Stimulated activated CD8-positive, alpha-beta memory T cell treated with anti-CD3 and anti-CD28 coated beads, Interleukin-7, amount 100 ng/mL, for 1 hour (primary cell): ENCODE data around the gene GJA9.
"Not testable (repeated sequence)": the region's sequence is repeated elsewhere in the genome, so short reads cannot be mapped to it uniquely, and the experiment has no call there.

Experiments
- DNase-seq, 2 donors: peaks; one replicate each; pipeline ENCODE4 v3.0.0-alpha.2; 2020; ENCODE audit warnings: low read depth in 2 of 2

Gene GJA9

GRCh38 chr1:38881487-38881886, at the start of gene GJA9:
GJA9 (minus strand) TSS chr1:38881587; CDS start chr1:38876098, 5,489 bp downstream.
- DNase-seq, result no peak

DNA sequence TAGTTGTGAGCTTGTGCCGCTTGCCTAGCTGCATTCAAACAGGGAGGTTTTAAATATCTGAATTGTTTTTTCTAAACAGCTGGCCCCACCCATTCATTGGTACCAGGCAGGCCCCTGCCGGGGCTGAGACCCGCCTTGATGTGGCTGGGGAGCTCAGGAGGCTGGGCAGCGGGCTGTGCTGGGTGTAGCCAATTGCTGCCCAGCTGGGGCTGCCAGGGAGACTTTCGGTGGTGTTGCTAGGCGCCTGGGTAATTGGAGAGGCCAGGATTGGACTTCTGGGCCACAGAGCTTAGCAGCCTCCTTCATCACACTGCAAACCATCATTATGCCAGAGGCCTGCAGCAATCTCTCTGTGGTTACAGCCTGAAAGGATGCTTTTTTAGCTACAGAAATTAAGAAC, 48.1 kb upstream of the GJA9 start:
- DNase-seq, result no peak

- no peak for DNase-seq
These were observed 47.7 kb upstream of the GJA9 start for GRCh38 chr1:38929054-38929453.

GRCh38 chr1:38926091-38926490, 44.7 kb upstream of the GJA9 start:
- no peak for DNase-seq

DNA sequence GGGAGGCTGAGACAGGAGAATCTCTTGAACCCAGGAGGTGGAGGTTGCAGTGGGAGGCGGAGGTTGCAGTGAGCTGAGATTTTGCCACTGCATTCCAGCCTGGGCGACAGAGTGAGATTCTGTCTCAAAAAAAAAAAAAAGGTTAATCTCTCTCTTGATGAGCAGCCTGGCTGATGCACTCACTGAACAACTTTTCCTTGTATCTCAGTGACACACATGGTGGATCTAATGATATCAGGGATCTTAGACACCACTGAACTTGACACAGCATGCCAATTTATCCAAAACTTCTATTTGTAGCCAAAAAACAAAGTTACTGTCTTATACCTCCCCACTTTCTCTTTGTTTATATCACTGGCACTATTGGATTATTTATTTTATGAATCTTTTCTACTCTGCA, 44.0 kb upstream of the GJA9 start:
- no peak for DNase-seq

DNA sequence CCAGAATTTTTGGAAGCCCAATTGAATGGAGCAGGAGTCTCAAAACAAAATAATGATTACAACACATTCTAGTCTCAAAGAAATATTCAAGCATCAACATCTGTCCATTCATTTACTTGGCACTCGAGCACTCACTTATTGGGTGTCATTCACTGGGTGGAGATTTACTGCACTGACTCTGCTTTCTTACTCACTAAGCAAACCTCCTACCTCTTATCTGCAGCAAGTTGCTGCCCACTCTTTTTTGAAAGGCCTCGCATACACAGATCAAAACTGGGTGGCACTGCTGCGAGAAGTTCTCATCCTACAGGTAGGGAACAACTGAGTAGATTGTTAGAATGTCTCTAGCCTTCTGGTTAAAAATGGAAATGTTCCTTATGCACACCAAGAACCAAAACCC, 42.2 kb upstream of the GJA9 start:
- no peak for DNase-seq

DNA sequence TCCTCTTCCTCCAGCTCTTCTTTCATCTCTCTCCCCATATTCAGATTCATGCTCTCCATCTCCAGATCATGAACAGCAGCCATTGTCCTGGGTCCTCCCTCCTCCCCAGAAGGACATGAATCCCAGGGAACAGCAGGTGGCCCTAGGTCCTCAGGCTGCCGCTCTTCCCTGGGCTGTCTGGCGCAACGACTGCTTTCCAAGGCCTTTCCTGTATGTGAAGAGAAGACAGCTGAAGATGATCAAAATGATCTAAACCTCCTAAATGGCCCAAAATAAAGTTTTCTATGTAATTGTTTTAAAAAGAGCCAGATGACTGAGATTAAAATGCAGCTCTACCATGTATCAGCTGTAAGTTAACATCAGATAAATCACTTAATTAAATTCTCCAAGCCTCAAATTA, 37.7 kb upstream of the GJA9 start:
- DNase-seq, result no peak

DNA sequence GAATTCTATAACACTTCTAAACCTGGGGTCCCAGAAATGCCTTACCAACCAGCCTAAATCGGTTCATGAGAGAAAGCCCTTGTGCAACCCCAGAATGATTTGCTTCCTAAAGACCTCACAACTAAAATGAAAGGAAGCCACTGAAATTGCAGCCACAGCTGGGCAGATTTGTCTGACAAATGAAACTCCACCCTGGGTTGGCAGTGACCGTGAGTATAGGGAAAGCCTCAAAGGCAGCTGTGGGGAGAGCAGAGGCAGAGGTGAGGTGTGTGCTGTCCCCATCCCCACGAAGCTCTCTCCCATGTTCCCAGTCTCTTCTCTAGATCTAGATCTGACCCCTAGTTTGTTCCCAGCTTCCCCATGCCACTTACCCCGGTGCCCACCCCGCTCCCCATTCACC, 37.2 kb upstream of the GJA9 start:
- no peak for DNase-seq

- DNase-seq, result no peak
These were observed 36.4 kb upstream of the GJA9 start for GRCh38 chr1:38917772-38918171.

DNA sequence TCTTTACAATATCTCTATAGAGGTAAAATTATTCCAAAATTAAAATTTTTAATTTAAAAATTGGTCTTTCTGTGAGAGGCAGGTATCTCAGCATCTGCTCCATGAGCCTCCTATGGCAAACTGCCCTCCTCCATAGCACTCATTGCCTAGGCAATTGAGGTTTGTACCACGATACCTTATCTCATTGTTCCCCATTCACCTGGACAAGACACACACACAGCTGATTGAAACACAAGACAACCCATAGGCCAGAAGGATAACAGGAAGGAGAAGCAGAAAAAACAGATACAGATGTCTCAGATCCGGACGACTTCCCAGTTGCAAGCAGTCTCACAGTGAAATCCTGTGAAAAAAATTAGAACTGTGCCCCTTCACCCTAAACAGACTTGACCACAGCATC, 36.0 kb upstream of the GJA9 start:
- DNase-seq, result no peak

GRCh38 chr1:38915352-38915948, 34.1 kb upstream of the GJA9 start:
- no peak for DNase-seq

GRCh38 chr1:38914908-38915307, 33.5 kb upstream of the GJA9 start:
- DNase-seq, result not testable (repeated sequence)

DNA sequence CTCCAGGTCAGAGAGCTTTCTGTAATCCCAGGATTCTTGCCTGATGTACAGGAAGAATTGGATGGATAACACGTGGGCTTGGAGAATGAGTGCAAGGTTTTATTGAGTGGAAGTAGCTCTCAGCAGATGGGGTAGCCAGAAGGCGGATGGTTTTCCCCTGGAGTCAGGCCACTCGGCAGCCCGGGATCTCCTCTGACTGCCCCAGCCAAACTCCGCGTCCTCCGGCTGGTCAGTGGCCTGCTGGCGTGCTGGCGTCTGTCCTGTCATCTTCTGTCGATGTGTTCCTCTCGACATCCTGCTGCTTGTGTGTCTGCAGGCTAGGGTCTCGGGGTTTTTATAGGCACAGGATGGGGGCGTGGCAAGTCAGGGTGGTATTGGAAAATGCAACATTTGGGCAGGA, 27.4 kb upstream of the GJA9 start:
- DNase-seq, result no peak

GRCh38 chr1:38905985-38906384, 24.6 kb upstream of the GJA9 start:
- DNase-seq, result no peak

DNA sequence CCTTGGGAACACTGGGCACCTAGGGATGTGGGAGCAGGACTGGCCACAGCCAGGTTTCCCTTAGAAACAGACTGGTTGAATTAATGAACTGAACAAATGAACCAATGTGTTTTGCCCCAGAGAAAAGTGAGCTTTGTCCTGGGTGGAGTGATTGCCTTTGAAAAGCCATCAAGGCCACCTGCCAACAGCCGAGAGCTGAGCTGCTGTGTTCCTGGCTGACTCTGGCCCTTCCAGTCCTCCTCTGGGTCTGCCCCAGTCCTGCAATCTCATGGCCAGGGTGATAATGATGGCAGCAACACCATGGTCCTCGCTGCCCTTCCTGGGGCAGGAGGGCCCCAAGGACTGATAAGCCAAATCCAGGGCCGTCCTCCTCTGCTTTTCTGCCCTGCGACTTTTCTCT, 18.2 kb upstream of the GJA9 start:
- no peak for DNase-seq

DNA sequence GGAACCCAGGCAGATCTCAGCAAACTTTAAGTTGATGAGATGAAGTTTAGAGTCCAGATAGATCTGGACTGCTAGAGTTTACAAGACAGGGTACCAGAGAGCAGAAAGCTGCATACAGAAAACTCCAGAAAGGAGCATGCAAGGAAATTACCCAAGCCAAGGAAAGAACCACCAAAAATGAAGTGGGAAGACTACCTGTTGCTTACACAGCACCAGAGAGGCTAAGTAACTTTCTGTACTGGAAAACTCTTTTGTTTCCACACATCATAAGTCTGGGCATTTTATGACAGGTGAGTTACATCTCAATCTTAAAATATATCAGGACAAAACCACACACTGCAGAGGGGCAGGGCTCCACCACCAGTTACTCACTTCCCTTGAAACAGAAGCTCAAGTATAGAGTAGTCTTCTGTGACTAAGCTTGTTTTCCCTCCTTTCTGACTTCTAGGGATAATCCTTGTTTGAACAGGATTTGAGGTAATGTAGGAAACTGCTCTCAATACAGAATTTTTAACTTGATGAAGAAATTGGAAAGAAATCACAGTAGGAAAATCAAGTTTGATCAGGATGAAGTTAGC, 17.4 kb upstream of the GJA9 start:
- DNase-seq, result no peak

DNA sequence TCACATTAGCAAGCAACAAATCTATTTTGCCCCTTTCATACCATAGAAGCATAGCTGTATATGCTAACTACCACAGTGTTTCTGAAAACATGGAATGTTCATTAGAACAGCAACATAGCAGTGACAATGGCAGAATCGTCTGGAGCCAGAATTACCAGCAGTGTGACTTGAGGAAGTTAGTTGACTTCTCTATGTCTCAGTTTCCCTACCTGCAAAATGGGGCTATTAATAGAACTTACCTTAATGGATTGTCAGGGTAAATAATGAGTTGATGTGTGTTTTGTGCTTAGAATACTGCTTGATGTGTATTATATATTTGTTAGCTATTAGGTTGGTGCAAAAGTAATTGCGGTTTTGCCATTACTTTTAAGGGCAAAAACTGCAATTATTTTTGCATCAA, 14.8 kb upstream of the GJA9 start:
- DNase-seq, result no peak

GRCh38 chr1:38892976-38893375, 11.6 kb upstream of the GJA9 start:
- DNase-seq, result no peak

DNA sequence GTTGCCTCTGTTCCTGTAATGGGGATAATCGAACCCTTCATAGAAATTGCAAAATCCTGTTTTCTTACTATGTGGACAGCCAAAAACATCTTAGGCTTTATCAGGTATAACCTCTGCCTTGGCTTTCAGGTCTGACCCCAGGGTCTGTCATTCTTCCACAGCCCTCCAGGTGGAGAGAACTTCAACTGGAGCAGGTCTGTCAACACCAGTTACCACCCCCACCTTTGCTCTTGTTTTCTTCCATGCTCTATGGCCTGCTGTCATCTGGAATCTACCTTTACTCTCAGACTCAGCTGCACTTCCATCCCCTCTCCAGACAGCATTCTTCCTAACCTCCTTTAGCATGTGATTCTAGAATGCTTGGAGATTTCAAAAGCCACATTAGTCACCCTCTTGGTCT, 10.4 kb upstream of the GJA9 start:
- no peak for DNase-seq

DNA sequence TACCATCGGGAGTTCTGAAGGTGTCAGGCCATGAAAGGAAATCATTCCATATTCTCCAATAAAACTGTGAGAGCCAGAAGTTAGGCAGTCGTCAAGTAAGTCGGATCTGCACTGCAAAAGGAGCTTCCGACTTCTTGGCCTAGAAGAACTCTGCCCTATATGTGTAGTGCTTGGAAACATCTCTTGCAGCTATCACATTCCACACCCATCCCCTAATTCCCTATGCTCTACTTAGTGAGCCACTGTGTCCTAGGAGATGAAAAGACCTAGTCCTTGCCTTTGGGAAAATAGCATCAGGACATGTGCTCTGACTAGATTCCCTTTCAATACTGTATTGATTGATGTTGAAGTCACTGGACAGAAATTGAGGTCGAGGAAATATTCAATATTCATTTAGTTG, 8.2 kb upstream of the GJA9 start:
- no peak for DNase-seq

DNA sequence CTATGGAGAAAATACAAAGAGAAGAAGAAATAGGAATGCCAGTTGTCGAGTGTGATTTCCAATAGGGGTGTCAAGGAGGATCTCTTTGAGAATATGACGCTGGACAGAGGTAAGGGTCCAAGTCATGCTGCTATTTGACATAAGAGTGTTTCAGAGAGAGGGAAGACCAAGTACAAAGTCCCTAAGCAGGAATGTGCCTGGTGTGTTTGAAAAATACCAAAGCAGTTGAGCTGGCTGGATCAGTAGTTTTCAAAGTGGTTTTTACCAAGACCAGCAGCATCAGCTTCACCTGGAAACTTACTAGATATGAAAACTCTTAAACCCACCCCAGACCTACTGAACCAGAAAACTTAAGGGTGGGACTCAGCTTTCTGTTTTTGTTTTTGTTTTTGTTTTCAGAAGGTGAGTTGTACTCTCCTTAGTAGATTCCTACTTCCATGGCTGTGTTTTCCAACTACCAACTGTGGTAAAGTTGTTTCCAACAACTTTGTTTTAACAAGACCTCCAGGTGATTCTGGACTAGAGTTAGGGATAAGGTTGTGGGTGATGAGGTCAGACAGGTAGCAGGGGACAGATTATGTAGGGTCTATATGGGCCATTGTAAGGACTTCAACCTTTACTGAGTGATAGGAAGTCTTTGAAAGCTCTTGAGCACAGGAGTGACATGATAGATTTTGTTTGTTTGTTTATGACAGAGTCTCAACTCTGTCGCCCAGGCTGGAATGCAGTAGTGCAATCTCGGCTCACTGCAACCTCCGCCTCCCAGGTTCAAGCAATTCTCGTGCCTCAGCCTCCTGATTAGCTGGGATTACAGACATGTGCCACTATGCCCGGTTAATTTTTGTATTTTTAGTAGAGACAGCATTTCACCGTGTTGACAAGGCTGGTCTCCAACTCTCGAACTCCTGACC, 7.3 kb upstream of the GJA9 start:
- DNase-seq, result no peak

GRCh38 chr1:38885092-38885491, 3.7 kb upstream of the GJA9 start:
- DNase-seq, result no peak

- DNase-seq, result no peak
These were observed 5.6 kb downstream of the GJA9 start for GRCh38 chr1:38875811-38876210.
